Measurements from ENCODE around the gene KIF3A. TPM values are rescaled to one million over a fixed set of nuclear protein-coding genes. Genes with fewer than 3 reads are reported as not detected.

The KIF3A gene
- total RNA-seq, 1 experiment from 2014 or later = 13.2 TPM

GRCh38 chr5:132681983-132682382 lies 55.4 kb downstream of the KIF3A start:
- no peak overlapping the region for H2BK5ac ChIP-seq (ENCODE audit: insufficient read length, low read length)
- H3K27ac ChIP-seq (ENCODE audit: insufficient read length, low read depth, low read length) = no peak overlapping the region
- peaks cover 4 to 8% of the 10 kb centered on the region in 2 experiments; a peak in 1 of 4 replicates for H3K4me1 Mint-ChIP-seq
- no peak overlapping the region for H3K18ac ChIP-seq (ENCODE audit: insufficient read length, low read depth, low read length)
- H3K36me3 Mint-ChIP-seq (ENCODE audit: insufficient read depth in 1 of 3, low read depth in 3 of 3) = no peaks in the 10 kb centered on the region
- no peak overlapping the region for H3K4ac ChIP-seq (ENCODE audit: low read depth, low read length)
- no peak overlapping the region for H2BK15ac ChIP-seq (ENCODE audit: low read depth, low read length)
- H3K56ac ChIP-seq (ENCODE audit: insufficient read length, low read depth, low read length) = no peak overlapping the region
- H3K27me3 ChIP-seq (ENCODE audit: insufficient read depth, low read length) = no peaks in the 10 kb centered on the region
- no peak overlapping the region for H3K14ac ChIP-seq (ENCODE audit: insufficient read depth, low read length)
- no peaks in the 10 kb centered on the region for H3K27me3 Mint-ChIP-seq (ENCODE audit: low read depth)
- no peak overlapping the region for H3K9ac ChIP-seq (ENCODE audit: extremely low read depth, insufficient read length, low read length)
- H2AFZ ChIP-seq (ENCODE audit: low read length) = no peak overlapping the region
- no peak overlapping the region for H2AK5ac ChIP-seq (ENCODE audit: insufficient read length, low read length)
- H4K91ac ChIP-seq (ENCODE audit: insufficient read length, low read depth, low read length) = no peak overlapping the region
- no peak overlapping the region for H3T11ph ChIP-seq (ENCODE audit: low read length)
- no peak overlapping the region for H2BK12ac ChIP-seq (ENCODE audit: insufficient read length, low read depth, low read length)
- no peak overlapping the region for H3K23ac ChIP-seq (ENCODE audit: insufficient read length, low read depth, low read length)
- H3K23me2 ChIP-seq (ENCODE audit: insufficient read length, low read depth, low read length, poor library complexity, severe bottlenecking) = no peaks in the 10 kb centered on the region
- H4K20me1 ChIP-seq (ENCODE audit: control insufficient read depth, insufficient read depth, insufficient read length) = peaks cover 3% of the 10 kb centered on the region
- no peak for DNase-seq
- H3K79me2 ChIP-seq (ENCODE audit: insufficient read depth, low read length) = no peaks in the 10 kb centered on the region
- no peak overlapping the region for H4K8ac ChIP-seq (replicated peaks; ENCODE audit: insufficient read length, low read depth, low read length)
- H3K79me1 ChIP-seq (ENCODE audit: insufficient read depth, low read depth, low read length, poor library complexity, severe bottlenecking) = no peaks in the 10 kb centered on the region
- TF ChIP-seq CTCF (conservative IDR thresholded peaks at IDR 0.05) = no peak
- H3K27ac Mint-ChIP-seq = no peak overlapping the region; a peak in 1 of 7 replicates
- H2BK20ac ChIP-seq (ENCODE audit: low read depth, low read length, poor library complexity, severe bottlenecking) = no peak overlapping the region
- WGBS (ENCODE audit: extremely low coverage, insufficient read length, low lambda C conversion rate) = no CpG with 5 or more reads among the region's 4 CpGs
- no peak overlapping the region for H3K4me2 ChIP-seq (ENCODE audit: insufficient read depth, insufficient read length, low read length)
- H4K5ac ChIP-seq (ENCODE audit: insufficient read length, low read depth, low read length) = no peak overlapping the region
- no peak overlapping the region for H3K4me3 Mint-ChIP-seq
- H2BK120ac ChIP-seq (ENCODE audit: low read depth, low read length, poor library complexity, severe bottlenecking) = no peak overlapping the region
- H3K9me3 ChIP-seq (ENCODE audit: control insufficient read depth, low read depth, low read length) = no peaks in the 10 kb centered on the region
- H3K4me1 ChIP-seq (ENCODE audit: insufficient read depth, low read length) = no peaks in the 10 kb centered on the region
- no peaks in the 10 kb centered on the region for H3K9me3 Mint-ChIP-seq
